AG10803 (cell line): ENCODE measurements around the gene USP33.
A peak's percentile ranks its signal among the peaks of the same experiment; 100 is the strongest.

Experiments
- DNase-seq: peaks from one replicate; pipeline ENCODE4 v3.0.0; 2010; ENCODE audit warnings: low read depth
- H3K4me3 ChIP-seq: 2 replicates; pipeline ENCODE4 v1.5.1; 2011; ENCODE audit warnings: mild to moderate bottlenecking, low read length, control low read depth
- CTCF ChIP-seq: conservative IDR thresholded peaks from 2 replicates; pipeline ENCODE4 v1.5.1; 2011; ENCODE audit warnings: mild to moderate bottlenecking, low read length, control low read depth, inconsistent platforms

USP33 gene

GRCh38 chr1:77670330-77670729 is 89.3 kb downstream of the USP33 start:
- DNase-seq, result no peak
- TF ChIP-seq CTCF, result no peak

GRCh38 chr1:77668924-77669449 is 90.7 kb downstream of the USP33 start:
- no peak overlapping the region for H3K4me3 ChIP-seq
- no peak for TF ChIP-seq CTCF
- no peak for DNase-seq

More at GRCh38 chr1:77670330-77670729, 89.3 kb downstream of the USP33 start:
- no peak overlapping the region for H3K4me3 ChIP-seq

GRCh38 chr1:77664939-77665516 is 94.6 kb downstream of the USP33 start:
- TF ChIP-seq CTCF, result no peak
- DNase-seq, result peak; percentile 19
- H3K4me3 ChIP-seq, result no peak overlapping the region

GRCh38 chr1:77661696-77662095 is 98.0 kb downstream of the USP33 start:
- H3K4me3 ChIP-seq, result no peak overlapping the region
- DNase-seq, result no peak
- no peak for TF ChIP-seq CTCF

GRCh38 chr1:77659879-77660593 is 99.6 kb downstream of the USP33 start:
- H3K4me3 ChIP-seq, result no peak overlapping the region
- DNase-seq, result no peak
- TF ChIP-seq CTCF, result no peak

- no peak for TF ChIP-seq CTCF
- no peak overlapping the region for H3K4me3 ChIP-seq
- no peak for DNase-seq
Measured at GRCh38 chr1:77658271-77658670, 101.4 kb downstream of the USP33 start.

- no peak for TF ChIP-seq CTCF
- no peak overlapping the region for H3K4me3 ChIP-seq
- DNase-seq, result no peak
Measured at GRCh38 chr1:77655431-77655974, 104.1 kb downstream of the USP33 start.
